Osteoblast (primary cell): ENCODE measurements around the gene ECHDC3. TPM values are rescaled to one million over a fixed set of nuclear protein-coding genes. Genes with fewer than 3 reads are reported as not detected.

ENCODE experiments used
- DNase-seq: peaks from one replicate; pipeline ENCODE4 v3.0.0; 2011; ENCODE audit warnings: low spot score, mixed read lengths; ENCODE audit not compliant: insufficient read length; ENCODE audit errors: missing footprints
- H2AFZ ChIP-seq: 2 replicates; pipeline ENCODE4 v1.6.0; 2011; ENCODE audit warnings: mild to moderate bottlenecking, low read length
- H3K27ac ChIP-seq: 2 replicates; pipeline ENCODE4 v1.5.1; 2011; ENCODE audit warnings: mild to moderate bottlenecking, low read depth, low read length, moderate library complexity
- H3K27me3 ChIP-seq: 2 replicates; pipeline ENCODE4 v1.6.0; 2012; ENCODE audit warnings: mild to moderate bottlenecking, control low read depth, inconsistent platforms, low read length, moderate library complexity; ENCODE audit not compliant: insufficient read depth
- H3K36me3 ChIP-seq: 2 replicates; pipeline ENCODE4 v1.5.1; 2011; ENCODE audit warnings: mild to moderate bottlenecking, low read length, control low read depth, moderate library complexity; ENCODE audit not compliant: insufficient read depth
- H3K4me1 ChIP-seq: 2 replicates; pipeline ENCODE4 v1.5.1; 2011; ENCODE audit warnings: mild to moderate bottlenecking, low read length, control low read depth, moderate library complexity; ENCODE audit not compliant: insufficient read depth
- H3K4me2 ChIP-seq: 2 replicates; pipeline ENCODE4 v1.6.0; 2011; ENCODE audit warnings: mild to moderate bottlenecking, low read length; ENCODE audit not compliant: insufficient read depth
- H3K4me3 ChIP-seq: fragments of 200-600 bp; sonication (generic); 3 replicates; pipeline ENCODE4 v1.5.1; 2012; ENCODE audit warnings: mild to moderate bottlenecking, low read length, inconsistent platforms; ENCODE audit not compliant: insufficient read depth
- H3K79me2 ChIP-seq: 2 replicates; pipeline ENCODE4 v1.6.0; 2012; ENCODE audit warnings: mild to moderate bottlenecking, low read length, control low read depth, inconsistent platforms; ENCODE audit not compliant: insufficient read depth
- H3K9me3 ChIP-seq: 2 replicates; pipeline ENCODE4 v1.5.1; 2011; ENCODE audit warnings: low read depth, low read length, control low read depth
- H4K20me1 ChIP-seq: 2 replicates; pipeline ENCODE4 v1.6.0; 2012; ENCODE audit warnings: mild to moderate bottlenecking, low read length, control low read depth; ENCODE audit not compliant: insufficient read depth
- CTCF ChIP-seq: IDR thresholded peaks from 2 replicates; pipeline ENCODE4 v1.5.1; 2011; ENCODE audit warnings: mild to moderate bottlenecking, low read depth, low read length, moderate library complexity; ENCODE audit errors: extremely low read depth
- total RNA-seq: library from RNA; depleted of rRNA; stranded (reverse); fragments of >200 nt; gene quantifications from 2 replicates; pipeline ENCODE4 v1.2.3, GENCODE V29; 2012

Gene ECHDC3
- total RNA-seq, 1 donor, result 0.36 TPM

GRCh38 chr10:11789956-11790355, 47.8 kb downstream of the ECHDC3 start:
- Histone ChIP-seq H3K27ac (no peak overlapping the region), H3K4me1 (peaks cover 7% of the 10 kb centered on the region), H3K36me3 (no peaks in the 10 kb centered on the region), H3K4me2 (peak overlapping the region; percentile 41), H3K4me3 (no peak overlapping the region), H3K79me2 (no peaks in the 10 kb centered on the region), H3K9me3 (no peaks in the 10 kb centered on the region), H3K27me3 (peaks cover 6% of the 10 kb centered on the region), H2AFZ (no peak overlapping the region), H4K20me1 (no peaks in the 10 kb centered on the region)
- no peak for TF ChIP-seq CTCF
- DNase-seq, result no peak

- DNase-seq, result peak; percentile 95
- no peak for TF ChIP-seq CTCF
These were observed 51.7 kb downstream of the ECHDC3 start for GRCh38 chr10:11793762-11794479.

GRCh38 chr10:11794566-11794965, 52.4 kb downstream of the ECHDC3 start:
- H3K36me3 ChIP-seq, result no peaks in the 10 kb centered on the region
- H2AFZ ChIP-seq, result no peak overlapping the region
- TF ChIP-seq CTCF, result no peak
- H3K27me3 ChIP-seq, result peaks cover 4% of the 10 kb centered on the region
- no peaks in the 10 kb centered on the region for H3K79me2 ChIP-seq
- no peak overlapping the region for H3K4me3 ChIP-seq
- H3K4me1 ChIP-seq, result peaks cover 7% of the 10 kb centered on the region
- H4K20me1 ChIP-seq, result no peaks in the 10 kb centered on the region
- no peak overlapping the region for H3K4me2 ChIP-seq
- H3K27ac ChIP-seq, result no peak overlapping the region
- no peak for DNase-seq
- no peaks in the 10 kb centered on the region for H3K9me3 ChIP-seq

More at GRCh38 chr10:11793762-11794479, 51.7 kb downstream of the ECHDC3 start:
- Histone ChIP-seq H3K36me3 (no peaks in the 10 kb centered on the region), H2AFZ (peak overlapping the region; percentile 67), H4K20me1 (no peaks in the 10 kb centered on the region), H3K27ac (peak overlapping the region; percentile 56), H3K9me3 (no peaks in the 10 kb centered on the region), H3K4me2 (peak overlapping the region; percentile 14), H3K4me3 (no peak overlapping the region), H3K27me3 (peaks cover 4% of the 10 kb centered on the region), H3K4me1 (peaks cover 7% of the 10 kb centered on the region), H3K79me2 (no peaks in the 10 kb centered on the region)

- no peaks in the 10 kb centered on the region for H3K36me3 ChIP-seq
- H3K4me2 ChIP-seq, result no peak overlapping the region
- H4K20me1 ChIP-seq, result no peaks in the 10 kb centered on the region
- peaks cover 7% of the 10 kb centered on the region for H3K4me1 ChIP-seq
- peaks cover 4% of the 10 kb centered on the region for H3K27me3 ChIP-seq
- H3K79me2 ChIP-seq, result no peaks in the 10 kb centered on the region
- no peaks in the 10 kb centered on the region for H3K9me3 ChIP-seq
- no peak overlapping the region for H2AFZ ChIP-seq
- H3K27ac ChIP-seq, result no peak overlapping the region
- TF ChIP-seq CTCF, result no peak
- no peak for DNase-seq
- no peak overlapping the region for H3K4me3 ChIP-seq
These were observed 53.1 kb downstream of the ECHDC3 start for GRCh38 chr10:11795101-11795920.
